Esophagus muscularis mucosa (tissue), 4 donors: ENCODE data around the gene CUL4A. TPM values are rescaled to one million over a fixed set of nuclear protein-coding genes. Genes with fewer than 3 reads are reported as not detected.
"Not testable (repeated sequence)": the region's sequence is repeated elsewhere in the genome, so short reads cannot be mapped to it uniquely, and the experiment has no call there.

Source experiments
- DNase-seq: peaks from one replicate; pipeline ENCODE4 v3.0.0-alpha.2; 2017; ENCODE audit errors: extremely low spot score
- H3K27ac ChIP-seq, 4 donors: fragments of 200-600 bp; sonication (generic); replicated peaks in 1 of 4; 1 replicate in 3 of 4; 2 replicates in 1 of 4; pipeline ENCODE4 v1.5.1; 2016 to 2019; ENCODE audit warnings: mild to moderate bottlenecking in 1 of 4
- H3K27me3 ChIP-seq, 4 donors: fragments of 200-600 bp; sonication (generic); one replicate each; pipeline versions ENCODE4 v1.5.1 to v1.6.0; 2016 to 2019
- H3K36me3 ChIP-seq, 4 donors: fragments of 200-600 bp; sonication (generic); one replicate each; pipeline ENCODE4 v1.5.1; 2016 to 2019
- H3K4me1 ChIP-seq, 4 donors: fragments of 200-600 bp; sonication (generic); one replicate each; pipeline ENCODE4 v1.5.1; 2016 to 2019
- H3K4me3 ChIP-seq, 4 donors: fragments of 200-600 bp; sonication (generic); 1 replicate in 2 of 4; 2 replicates in 2 of 4; pipeline ENCODE4 v1.5.1; 2016 to 2019; ENCODE audit warnings: mild to moderate bottlenecking in 4 of 4, moderate library complexity in 1 of 4
- H3K9me3 ChIP-seq, 4 donors: fragments of 200-600 bp; sonication (generic); 1 replicate in 3 of 4; 2 replicates in 1 of 4; pipeline ENCODE4 v1.5.1; 2016 to 2019
- CTCF ChIP-seq, 3 experiments: fragments of 200-600 bp in 2 of 3; fragments of 450-650 bp in 1 of 3; sonication (generic) in 2 of 3; IDR thresholded peaks; one replicate each; pipeline ENCODE4 v1.5.1; 2017 to 2019; ENCODE audit warnings: antibody characterized with exemption in 3 of 3, mild to moderate bottlenecking in 2 of 3, moderate library complexity in 1 of 3
- EP300 ChIP-seq: sonication (generic); formaldehyde crosslinking; IDR thresholded peaks from one replicate; pipeline ENCODE4 v1.6.1; 2017; ENCODE audit warnings: antibody characterized with exemption
- POLR2A ChIP-seq: fragments of 450-650 bp; IDR thresholded peaks from one replicate; pipeline ENCODE4 v1.6.1; 2017; ENCODE audit warnings: antibody characterized with exemption, moderate library complexity, mild to moderate bottlenecking, low read depth
- POLR2AphosphoS5 ChIP-seq, 2 donors: sonication (generic); formaldehyde crosslinking; IDR thresholded peaks; one replicate each; pipeline ENCODE4 v1.6.1; 2017; ENCODE audit warnings: antibody characterized with exemption in 2 of 2
- WGBS: methylation state at CpG from one replicate; pipeline ENCODE4 v1.1.5; 2018; 5-methylcytosine and 5-hydroxymethylcytosine counted together
- intact Hi-C: fragments of 100-400 bp; cut with DNase I; formaldehyde crosslinking; loops from one replicate; pipeline ENCODE4 v1.15.1; 2023
- total RNA-seq, 4 donors: library from RNA; depleted of rRNA; stranded (reverse); fragments of >200 nt; gene quantifications; one replicate each; pipeline versions ENCODE4 v1.1.0 to v1.2.1, GENCODE V29; 2016

CUL4A gene
- total RNA-seq, 4 donors from 2014 or later, result 93.4 to 154 (median 122) TPM

GRCh38 chr13:113239357-113239756 lies 29.9 kb downstream of the CUL4A start:
- TF ChIP-seq CTCF (IDR thresholded peaks at IDR 0.05), result no peak
- no peak for TF ChIP-seq POLR2AphosphoS5 (IDR thresholded peaks at IDR 0.05)
- no peak for TF ChIP-seq POLR2A
- no peak for TF ChIP-seq EP300
- intact Hi-C loops, result no loop called here
- no peak for DNase-seq
- 90% methylated on average over 2 of the region's 15 CpGs for WGBS
- H3K36me3 ChIP-seq, result peaks cover 30 to 99% (median 82%) of the 10 kb centered on the region in 4 donors
- no peaks in the 10 kb centered on the region for H3K27me3 ChIP-seq
- no peaks in the 10 kb centered on the region for H3K4me1 ChIP-seq
- H3K27ac ChIP-seq, result no peak overlapping the region
- H3K4me3 ChIP-seq, result no peak overlapping the region
- no peaks in the 10 kb centered on the region for H3K9me3 ChIP-seq

GRCh38 chr13:113239986-113240385 lies 30.6 kb downstream of the CUL4A start:
- intact Hi-C loops, result no loop called here
- WGBS, result 88% methylated on average over 5 of the region's 6 CpGs
- H3K36me3 ChIP-seq, result peaks cover 35 to 99% (median 82%) of the 10 kb centered on the region in 4 donors

GRCh38 chr13:113241623-113242022 lies 32.2 kb downstream of the CUL4A start:
- H3K4me3 ChIP-seq, H3K4me1 ChIP-seq, H3K27me3 ChIP-seq, H3K9me3 ChIP-seq, intact Hi-C loops, H3K27ac ChIP-seq, DNase-seq: not testable (repeated sequence)
- peaks cover 51 to 99% (median 86%) of the 10 kb centered on the region in 4 donors for H3K36me3 ChIP-seq
- WGBS, result 91% methylated on average over 8 of the region's 8 CpGs

More at GRCh38 chr13:113239986-113240385, 30.6 kb downstream of the CUL4A start:
- no peak for DNase-seq
- Histone ChIP-seq H3K4me1 (no peaks in the 10 kb centered on the region), H3K4me3 (no peak overlapping the region), H3K9me3 (no peaks in the 10 kb centered on the region), H3K27me3 (no peaks in the 10 kb centered on the region), H3K27ac (no peak overlapping the region)
- TF ChIP-seq EP300 (no peak), CTCF (IDR thresholded peaks at IDR 0.05) (no peak)

GRCh38 chr13:113243847-113244246 lies 34.4 kb downstream of the CUL4A start:
- Histone ChIP-seq H3K4me1 (no peaks in the 10 kb centered on the region), H3K36me3 (peaks cover 73 to 100% (median 91%) of the 10 kb centered on the region in 4 donors), H3K27ac (no peak overlapping the region), H3K27me3 (no peaks in the 10 kb centered on the region), H3K9me3 (no peaks in the 10 kb centered on the region), H3K4me3 (no peak overlapping the region)
- TF ChIP-seq EP300 (no peak), POLR2A (no peak), CTCF (IDR thresholded peaks at IDR 0.05) (no peak)
- DNase-seq, result no peak
- intact Hi-C loops, result no loop called here
- WGBS, result 66% methylated on average over 6 of the region's 6 CpGs

- intact Hi-C loops, result no loop called here
- DNase-seq, result no peak
- Histone ChIP-seq H3K36me3 (peaks cover 78 to 100% (median 94%) of the 10 kb centered on the region in 4 donors), H3K27ac (no peak overlapping the region), H3K4me1 (no peaks in the 10 kb centered on the region), H3K4me3 (no peak overlapping the region), H3K27me3 (no peaks in the 10 kb centered on the region), H3K9me3 (no peaks in the 10 kb centered on the region)
- TF ChIP-seq EP300 (no peak), POLR2A (no peak), POLR2AphosphoS5 (IDR thresholded peaks at IDR 0.05) (no peak), CTCF (IDR thresholded peaks at IDR 0.05) (no peak)
- 69% methylated on average over 10 of the region's 10 CpGs for WGBS
Measured at GRCh38 chr13:113245849-113246796, 36.7 kb downstream of the CUL4A start.
